HepG2 (cell line): ENCODE measurements around the gene PPP2R5B. TPM values are rescaled to one million over a fixed set of nuclear protein-coding genes. Genes with fewer than 3 reads are reported as not detected.

Experiments
- CREB3 ChIP-seq: sonication (generic); formaldehyde crosslinking; IDR thresholded peaks from 2 replicates; pipeline ENCODE4 v1.5.0; 2020; ENCODE audit warnings: missing genetic modification reagents
- DMAP1 ChIP-seq: IDR thresholded peaks from 2 replicates; pipeline ENCODE4 v1.6.1; 2016
- LBX2 ChIP-seq: sonication (generic); formaldehyde crosslinking; IDR thresholded peaks from 2 replicates; pipeline ENCODE4 v1.5.0; 2020; ENCODE audit warnings: missing genetic modification reagents, mild to moderate bottlenecking, borderline replicate concordance
- MEIS2 ChIP-seq: sonication (generic); formaldehyde crosslinking; IDR thresholded peaks from 2 replicates; pipeline ENCODE4 v1.9.0; 2021; ENCODE audit warnings: mild to moderate bottlenecking, missing genetic modification reagents
- MYC ChIP-seq: sonication (generic); formaldehyde crosslinking; IDR thresholded peaks from 2 replicates; pipeline ENCODE4 v1.9.0; 2021; ENCODE audit warnings: missing genetic modification reagents, borderline replicate concordance
- PATZ1 ChIP-seq: sonication (generic); formaldehyde crosslinking; IDR thresholded peaks from 2 replicates; pipeline ENCODE4 v1.4.0; 2020; ENCODE audit warnings: missing genetic modification reagents
- PAXIP1 ChIP-seq: sonication (generic); formaldehyde crosslinking; conservative IDR thresholded peaks from 2 replicates; pipeline ENCODE4 v1.4.0; 2020; ENCODE audit warnings: mild to moderate bottlenecking, missing genetic modification reagents, moderate library complexity
- PHF21A ChIP-seq: sonication (generic); formaldehyde crosslinking; IDR thresholded peaks from 2 replicates; pipeline ENCODE4 v1.5.0; 2020; ENCODE audit warnings: mild to moderate bottlenecking, missing genetic modification reagents
- RXRB ChIP-seq: IDR thresholded peaks from 2 replicates; pipeline ENCODE4 v1.6.1; 2016; ENCODE audit warnings: borderline replicate concordance, missing genetic modification reagents, missing compliant biosample characterization
- SIN3A ChIP-seq: IDR thresholded peaks from 2 replicates; pipeline ENCODE4 v1.6.1; 2011; ENCODE audit warnings: low read depth, mild to moderate bottlenecking, control low read depth, low read length, borderline replicate concordance
- TFE3 ChIP-seq: IDR thresholded peaks from 2 replicates; pipeline ENCODE4 v1.6.1; 2016
- THAP11 ChIP-seq: IDR thresholded peaks from 2 replicates; pipeline ENCODE4 v1.6.1; 2016; ENCODE audit warnings: missing biosample characterization, missing genetic modification reagents
- U2AF1 ChIP-seq: fragments of 200-400 bp; formaldehyde crosslinking; optimal IDR thresholded peaks from 2 replicates; pipeline ENCODE3; 2017; ENCODE audit warnings: mild to moderate bottlenecking, low read depth, low read length
- ZKSCAN1 ChIP-seq: fragments of 150-350 bp; IDR thresholded peaks from 2 replicates; pipeline ENCODE4 v1.6.1; 2014; ENCODE audit warnings: low read length
- ZNF121 ChIP-seq: sonication (generic); formaldehyde crosslinking; IDR thresholded peaks from 2 replicates; pipeline ENCODE4 v1.5.0; 2020; ENCODE audit warnings: mild to moderate bottlenecking, missing genetic modification reagents
- ZNF264 ChIP-seq: sonication (generic); formaldehyde crosslinking; IDR thresholded peaks from 2 replicates; pipeline ENCODE4 v1.4.0; 2020; ENCODE audit warnings: missing genetic modification reagents
- ZNF510 ChIP-seq: sonication (generic); formaldehyde crosslinking; IDR thresholded peaks from 2 replicates; pipeline ENCODE4 v1.4.0; 2020; ENCODE audit warnings: low read depth, mild to moderate bottlenecking, missing genetic modification reagents
- ZNF513 ChIP-seq: sonication (generic); formaldehyde crosslinking; conservative IDR thresholded peaks from 2 replicates; pipeline ENCODE4 v1.5.0; 2020; ENCODE audit warnings: missing genetic modification reagents
- ZNF660 ChIP-seq: sonication (generic); formaldehyde crosslinking; IDR thresholded peaks from 2 replicates; pipeline ENCODE4 v1.5.1; 2020; ENCODE audit warnings: mild to moderate bottlenecking, low read depth, missing genetic modification reagents, borderline replicate concordance
- ZNF777 ChIP-seq: sonication (generic); formaldehyde crosslinking; IDR thresholded peaks from 2 replicates; pipeline ENCODE4 v1.4.0; 2020; ENCODE audit warnings: missing genetic modification reagents
- polyA plus RNA-seq, 8 experiments: library from polyadenylated mRNA; depleted of rRNA in 3 of 8; stranded (reverse) in 7 of 8; unstranded in 1 of 8; fragments of >200 nt; fragmentation: Illumina TruSeq in 4 of 8; extraction: Trizol in 4 of 8; gene quantifications; 2 replicates each; pipeline versions ENCODE4 v1.2.1 to v1.2.3, GENCODE V29; 2011 to 2016; ENCODE audit warnings: low read depth in 4 of 8, missing spikeins in 1 of 8, mixed read lengths in 1 of 8; ENCODE audit not compliant: insufficient read depth in 1 of 8
- total RNA-seq, 5 experiments: library from RNA; depleted of rRNA; stranded (reverse); fragments of >200 nt; fragmentation: Illumina TruSeq; extraction: Trizol; gene quantifications; 2 replicates each; pipeline ENCODE4 v1.2.3, GENCODE V29; 2016; ENCODE audit warnings: low read depth in 1 of 5

Gene PPP2R5B
- total and polyA plus RNA-seq, 2 of the 13 experiments (the other 11 are each of a cell fraction or from before 2014, with no cell fraction given), result 2.3 to 8.3 TPM

GRCh38 chr11:64887757-64888405, 36.6 kb upstream of the PPP2R5B start (continued):
- 0 out of 2 replicates have a peak, but pooled peaks have one; percentile 27 for TF ChIP-seq ZNF513 (CRISPR knock-in tag)
- TF ChIP-seq ZNF510 (CRISPR knock-in tag), result no peak
- 0 out of 2 replicates have a peak, but pooled peaks have one; percentile 27 for TF ChIP-seq PAXIP1
- peak; percentile 85 for TF ChIP-seq MEIS2 (CRISPR knock-in tag)
- peak; percentile 35; the same call in 1 of the 2 replicates for TF ChIP-seq ZNF777 (CRISPR knock-in tag)
- TF ChIP-seq ZKSCAN1, result no peak
- TF ChIP-seq U2AF1, result peak; percentile 8
- TF ChIP-seq PATZ1 (CRISPR knock-in tag), result peak; percentile 98
- no peak for TF ChIP-seq TFE3 (CRISPR knock-in tag)
- TF ChIP-seq THAP11 (CRISPR knock-in tag), result peak; percentile 44
- TF ChIP-seq PHF21A (CRISPR knock-in tag), result peak; percentile 67; the same call in 1 of the 2 replicates
- peak; percentile 74 for TF ChIP-seq MYC
- TF ChIP-seq ZNF264, result peak; percentile 59; the same call in 1 of the 2 replicates
- TF ChIP-seq LBX2 (CRISPR knock-in tag), result no peak
- TF ChIP-seq SIN3A, result 0 out of 2 replicates have a peak, but pooled peaks have one; percentile 36
- no peak for TF ChIP-seq ZNF121 (CRISPR knock-in tag)
- peak; percentile 33; the same call in 1 of the 2 replicates for TF ChIP-seq RXRB (CRISPR knock-in tag)
- no peak for TF ChIP-seq ZNF660
- no peak for TF ChIP-seq DMAP1 (CRISPR knock-in tag)
- TF ChIP-seq CREB3, result no peak
